Endothelial cell of umbilical vein (primary cell): ENCODE data around the gene ADIRF.

Experiments
- CTCF ChIP-seq, 2 donors: IDR thresholded peaks; 1 replicate in 1 of 2; 2 replicates in 1 of 2; pipeline ENCODE4 v1.5.1; 2011; ENCODE audit warnings: low read length in 2 of 2, mild to moderate bottlenecking in 2 of 2, moderate library complexity in 2 of 2, control low read depth in 1 of 2, inconsistent platforms in 1 of 2, low read depth in 1 of 2; ENCODE audit not compliant: insufficient read depth in 1 of 2; ENCODE audit errors: extremely low read depth in 1 of 2
- EZH2 ChIP-seq: IDR thresholded peaks from 2 replicates; pipeline ENCODE4 v1.6.1; 2012; ENCODE audit warnings: borderline replicate concordance, low read depth, mild to moderate bottlenecking, moderate library complexity, low read length, inconsistent platforms; ENCODE audit not compliant: severe bottlenecking
- MAX ChIP-seq: IDR thresholded peaks from 2 replicates; pipeline ENCODE4 v1.6.1; 2011; ENCODE audit not compliant: insufficient read depth, insufficient read length
- POLR2A ChIP-seq: IDR thresholded peaks from 2 replicates; pipeline ENCODE4 v1.6.1; 2012; ENCODE audit warnings: low read depth, mild to moderate bottlenecking, control low read depth, low read length
- POLR2AphosphoS5 ChIP-seq: IDR thresholded peaks from 2 replicates; pipeline ENCODE4 v1.6.1; 2012; ENCODE audit warnings: low read depth, mild to moderate bottlenecking, control low read depth, low read length, moderate library complexity; ENCODE audit not compliant: insufficient read depth

DNA sequence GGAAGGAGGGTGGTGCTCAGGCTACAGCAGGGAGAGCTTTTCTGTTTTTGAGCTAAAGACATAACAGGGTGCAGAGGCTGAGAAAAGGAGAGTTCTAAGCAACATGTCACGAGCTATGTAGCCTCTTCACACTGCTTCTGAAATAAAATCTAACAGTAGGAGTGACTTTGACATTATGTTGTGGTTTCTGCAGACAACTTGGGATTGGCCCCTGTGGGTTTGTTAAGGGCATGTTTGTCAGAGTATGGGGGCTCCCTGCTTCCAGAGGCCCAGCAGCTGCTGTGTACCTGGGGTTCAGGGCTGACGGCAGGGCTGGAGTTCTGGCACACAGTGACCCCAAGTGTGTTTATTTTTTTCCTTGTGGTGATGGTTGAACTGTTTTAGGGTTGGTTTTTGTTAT is 35.6 kb upstream of the ADIRF start:
- TF ChIP-seq CTCF (IDR thresholded peaks at IDR 0.05; ENCODE audit: extremely low read depth in 1 of 2, insufficient read depth in 1 of 2, low read depth in 1 of 2, low read length in 2 of 2), result no peak
- no peak for TF ChIP-seq POLR2A
- no peak for TF ChIP-seq POLR2AphosphoS5
- TF ChIP-seq MAX, result no peak
- no peak for TF ChIP-seq EZH2
